Subcutaneous abdominal adipose tissue (tissue), 5 donors: ENCODE results near the gene CCR5AS.

Source experiments
- H3K27ac ChIP-seq: one replicate; pipeline ENCODE4 v1.7.0; 2013; ENCODE audit warnings: low read depth, mild to moderate bottlenecking, inconsistent platforms, low read length, moderate library complexity
- H3K27me3 ChIP-seq, 5 donors: one replicate each; pipeline ENCODE4 v1.7.0; 2013; ENCODE audit warnings: low read length in 5 of 5, inconsistent platforms in 1 of 5; ENCODE audit not compliant: control insufficient read depth in 5 of 5, insufficient read depth in 4 of 5
- H3K36me3 ChIP-seq, 5 donors: one replicate each; pipeline ENCODE4 v1.7.0; 2013; ENCODE audit warnings: low read length in 5 of 5; ENCODE audit not compliant: control insufficient read depth in 5 of 5, insufficient read depth in 5 of 5
- H3K4me1 ChIP-seq, 5 donors: one replicate each; pipeline ENCODE4 v1.7.0; 2013; ENCODE audit warnings: low read length in 5 of 5, mild to moderate bottlenecking in 3 of 5, moderate library complexity in 1 of 5; ENCODE audit not compliant: control insufficient read depth in 5 of 5, insufficient read depth in 5 of 5
- H3K4me3 ChIP-seq, 5 donors: one replicate each; pipeline ENCODE4 v1.7.0; 2013; ENCODE audit warnings: low read length in 5 of 5, low read depth in 1 of 5
- H3K9ac ChIP-seq, 5 donors: one replicate each; pipeline ENCODE4 v1.7.0; 2013; ENCODE audit warnings: low read length in 5 of 5, mild to moderate bottlenecking in 4 of 5, moderate library complexity in 3 of 5
- H3K9me3 ChIP-seq, 5 donors: one replicate each; pipeline ENCODE4 v1.7.0; 2013; ENCODE audit warnings: low read length in 5 of 5; ENCODE audit not compliant: control insufficient read depth in 5 of 5
- donor health status: healthy.
- donor health status: healthy.
- donor health status: healthy.
- donor health status: healthy.
- donor health status: healthy.

CCR5AS gene

DNA sequence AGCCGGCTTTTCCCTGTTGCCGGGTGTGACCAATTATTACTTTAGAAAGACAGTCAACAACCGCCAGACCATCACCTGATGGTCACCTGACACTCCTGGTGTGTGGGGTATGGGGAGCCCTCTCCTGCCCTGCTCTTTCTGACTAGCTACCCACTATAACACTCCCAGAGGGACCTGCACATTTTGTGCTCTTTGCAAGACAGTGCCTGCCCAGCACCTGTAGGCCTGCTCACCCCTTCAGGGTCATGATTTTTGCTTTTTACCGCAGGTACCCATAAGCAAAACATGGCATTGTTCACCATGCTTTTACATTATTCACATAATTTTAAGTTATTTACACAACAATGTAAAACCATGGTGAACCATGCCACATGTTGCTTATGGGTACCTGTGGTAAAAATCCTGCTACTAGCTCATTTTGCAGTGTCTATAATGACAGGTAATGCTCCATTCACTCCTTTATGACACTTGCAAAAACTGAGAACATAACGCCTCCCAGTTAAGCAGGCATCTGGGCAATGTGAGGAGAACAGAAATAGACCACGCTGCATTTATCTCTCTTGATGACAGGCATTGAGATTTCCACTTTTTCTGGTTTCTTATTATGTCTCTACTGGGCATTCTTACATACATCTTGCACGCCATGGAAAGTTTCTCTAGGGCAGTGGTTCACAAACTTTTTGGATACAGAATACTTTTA is 10.1 kb upstream of the CCR5AS start:
- H3K9me3 ChIP-seq = no peaks in the 10 kb centered on the region
- H3K4me3 ChIP-seq = no peak overlapping the region
- no peaks in the 10 kb centered on the region for H3K36me3 ChIP-seq
- H3K27me3 ChIP-seq = no peaks in the 10 kb centered on the region
- H3K27ac ChIP-seq = no peak overlapping the region
- no peak overlapping the region for H3K9ac ChIP-seq
- peaks cover 0 to 37% (median 2%) of the 10 kb centered on the region in 5 donors for H3K4me1 ChIP-seq

DNA sequence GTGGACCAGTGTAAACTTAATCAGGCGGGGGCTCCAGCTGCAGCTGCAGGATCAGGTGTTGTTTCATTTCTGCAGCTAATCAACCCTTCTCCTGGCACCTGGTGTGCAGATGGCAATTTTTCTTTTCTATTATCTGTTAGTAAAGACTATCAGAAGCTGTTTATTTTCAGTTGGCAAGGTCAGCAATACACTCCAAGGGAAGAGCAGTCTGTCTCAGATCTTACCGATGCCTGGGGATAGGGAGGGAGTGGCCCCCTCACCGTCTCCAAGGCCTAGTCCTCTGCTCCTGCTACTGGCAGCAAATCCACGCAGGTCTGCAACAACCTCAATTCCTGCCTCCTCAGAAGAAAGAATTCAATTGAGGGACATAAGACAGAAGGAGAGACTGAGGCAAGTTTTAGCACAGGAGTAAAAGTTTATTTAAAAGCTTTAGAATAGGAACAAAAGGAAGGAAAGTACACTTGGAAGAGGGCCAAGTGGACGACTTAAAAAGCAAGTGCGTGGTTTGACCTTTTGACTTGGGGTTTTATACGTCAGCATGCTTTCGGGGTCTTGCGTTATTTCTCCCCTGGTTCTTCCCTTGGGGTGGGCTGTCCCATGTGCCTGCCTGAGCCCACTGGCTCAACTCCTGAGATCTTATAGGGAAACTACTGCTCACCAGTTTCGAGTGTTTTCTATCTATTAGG is 9.4 kb upstream of the CCR5AS start:
- H3K27ac ChIP-seq = no peak overlapping the region
- H3K4me3 ChIP-seq = no peak overlapping the region
- H3K36me3 ChIP-seq = no peaks in the 10 kb centered on the region
- peaks cover 0 to 37% (median 2%) of the 10 kb centered on the region in 5 donors for H3K4me1 ChIP-seq
- H3K27me3 ChIP-seq = no peaks in the 10 kb centered on the region
- no peak overlapping the region for H3K9ac ChIP-seq
- H3K9me3 ChIP-seq = no peaks in the 10 kb centered on the region

DNA sequence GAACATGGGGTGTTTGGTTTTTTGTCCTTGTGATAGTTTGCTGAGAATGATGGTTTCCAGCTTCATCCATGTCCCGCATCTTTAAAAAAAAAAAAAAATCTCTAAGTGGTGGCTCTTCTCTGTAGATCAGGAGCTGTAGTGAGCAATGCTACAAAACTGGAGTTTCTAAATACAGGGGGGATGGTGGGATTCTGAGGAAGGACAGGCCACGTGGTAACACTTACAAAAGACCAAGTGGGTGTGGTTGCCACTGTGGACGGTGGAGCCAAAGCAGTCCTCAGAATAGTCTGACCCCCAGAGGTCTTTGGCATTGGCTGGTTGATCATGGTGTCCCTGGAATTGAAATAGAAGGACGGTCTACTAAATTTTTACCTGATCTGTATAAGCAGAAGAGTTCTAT is 7.9 kb upstream of the CCR5AS start:
- no peaks in the 10 kb centered on the region for H3K9me3 ChIP-seq
- H3K9ac ChIP-seq = no peak overlapping the region
- peaks cover 0 to 47% (median 2%) of the 10 kb centered on the region in 5 donors for H3K4me1 ChIP-seq
- H3K27ac ChIP-seq = no peak overlapping the region
- H3K27me3 ChIP-seq = no peaks in the 10 kb centered on the region
- H3K36me3 ChIP-seq = no peaks in the 10 kb centered on the region
- H3K4me3 ChIP-seq = no peak overlapping the region

DNA sequence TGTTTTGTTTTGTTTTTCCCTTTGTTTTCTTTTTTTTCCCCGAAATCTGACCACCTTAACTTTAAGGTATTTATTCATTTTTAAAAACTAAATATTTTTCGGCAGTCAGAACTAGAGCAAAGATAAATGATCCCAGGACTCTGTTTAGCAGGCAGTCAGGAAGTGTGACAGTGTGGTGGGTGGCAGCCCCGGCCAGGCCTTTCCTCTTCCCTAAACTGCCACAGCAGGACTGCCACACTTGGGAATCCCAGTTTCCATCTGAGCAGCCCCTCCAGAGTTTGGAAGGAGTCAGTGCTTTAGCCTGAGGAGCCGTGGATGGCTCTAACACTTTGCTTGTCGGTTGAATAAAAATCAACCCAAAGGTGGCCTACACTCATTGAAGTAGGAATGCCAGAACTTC is 7.1 kb upstream of the CCR5AS start:
- Histone ChIP-seq H3K9ac (no peak overlapping the region), H3K27me3 (no peaks in the 10 kb centered on the region), H3K27ac (peak overlapping the region; percentile 42), H3K4me1 (peaks cover 0 to 49% (median 2%) of the 10 kb centered on the region in 5 donors), H3K9me3 (no peaks in the 10 kb centered on the region), H3K4me3 (no peak overlapping the region), H3K36me3 (no peaks in the 10 kb centered on the region)

DNA sequence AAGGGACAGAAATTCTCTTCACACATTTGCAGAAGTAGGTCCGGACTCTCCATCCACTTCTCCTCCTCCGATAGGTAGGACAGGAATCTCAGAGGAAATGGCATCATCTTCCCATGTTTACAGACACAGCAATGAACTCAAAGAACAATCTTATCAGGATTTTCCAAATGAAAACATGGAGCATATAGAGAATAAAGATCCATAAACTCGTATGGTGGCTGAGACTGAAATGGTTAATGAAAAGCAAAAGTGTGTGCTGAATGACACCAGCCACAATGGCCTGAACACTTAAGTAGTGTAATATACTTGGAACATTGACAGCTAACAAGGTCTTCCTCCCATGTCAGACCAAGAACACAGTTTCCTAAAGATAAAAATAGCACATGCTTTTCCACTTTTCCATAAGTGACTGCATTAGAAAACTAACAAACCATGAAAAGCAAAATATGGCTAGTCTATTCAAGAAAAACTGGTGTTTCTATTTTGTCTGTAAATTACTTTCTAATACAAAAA is 6.0 kb upstream of the CCR5AS start:
- Histone ChIP-seq H3K9ac (no peak overlapping the region), H3K4me1 (peaks cover 0 to 60% (median 7%) of the 10 kb centered on the region in 5 donors), H3K4me3 (peak overlapping the region in 1 of 5 donors; percentile 10), H3K27me3 (no peaks in the 10 kb centered on the region), H3K27ac (peak overlapping the region; percentile 42), H3K36me3 (no peaks in the 10 kb centered on the region), H3K9me3 (no peaks in the 10 kb centered on the region)

DNA sequence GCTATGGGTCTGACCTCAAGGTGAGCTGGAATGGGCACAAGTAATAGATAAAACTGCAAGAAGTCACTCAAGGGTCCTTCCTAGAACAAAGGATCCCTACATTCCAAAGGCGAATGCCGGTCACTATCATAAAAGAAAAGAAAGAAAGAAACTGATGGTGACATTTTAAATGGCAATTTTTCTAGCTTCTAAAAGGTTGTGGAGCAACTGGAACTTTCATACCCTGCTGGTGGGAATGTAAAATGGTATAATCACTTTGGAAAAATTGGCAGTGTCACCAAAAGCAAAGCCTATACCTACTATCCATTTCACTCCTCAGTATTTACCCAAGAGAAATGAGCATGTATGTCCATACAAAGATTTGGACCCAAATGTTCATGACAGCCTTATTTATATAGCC is 4.4 kb upstream of the CCR5AS start:
- no peak overlapping the region for H3K4me3 ChIP-seq
- no peaks in the 10 kb centered on the region for H3K27me3 ChIP-seq
- no peaks in the 10 kb centered on the region for H3K36me3 ChIP-seq
- peaks cover 0 to 73% (median 14%) of the 10 kb centered on the region in 5 donors for H3K4me1 ChIP-seq
- H3K27ac ChIP-seq = no peak overlapping the region
- no peak overlapping the region for H3K9ac ChIP-seq
- H3K9me3 ChIP-seq = no peaks in the 10 kb centered on the region

DNA sequence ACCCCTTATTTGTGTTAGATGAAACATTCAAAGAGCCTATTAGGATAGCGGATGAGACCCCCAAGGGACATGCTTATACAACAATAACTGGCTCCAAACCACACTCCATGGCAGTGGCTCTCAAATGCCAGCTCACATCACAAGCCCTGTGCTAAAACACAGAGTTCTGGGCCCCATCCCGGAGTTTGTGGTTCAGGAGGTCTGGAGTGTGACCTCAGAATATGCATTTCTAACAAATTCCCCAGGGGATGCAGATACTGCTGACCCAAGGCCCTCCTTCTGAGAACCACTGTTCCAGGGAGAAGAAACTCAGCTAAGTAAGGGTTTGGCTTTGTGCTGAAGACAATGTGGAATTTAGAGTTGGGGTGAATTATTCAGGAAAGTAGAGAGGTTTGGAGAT is 3.8 kb upstream of the CCR5AS start:
- Histone ChIP-seq H3K4me1 (peaks cover 0 to 73% (median 16%) of the 10 kb centered on the region in 5 donors), H3K9ac (no peak overlapping the region), H3K9me3 (no peaks in the 10 kb centered on the region), H3K4me3 (no peak overlapping the region), H3K36me3 (no peaks in the 10 kb centered on the region), H3K27ac (no peak overlapping the region), H3K27me3 (no peaks in the 10 kb centered on the region)

DNA sequence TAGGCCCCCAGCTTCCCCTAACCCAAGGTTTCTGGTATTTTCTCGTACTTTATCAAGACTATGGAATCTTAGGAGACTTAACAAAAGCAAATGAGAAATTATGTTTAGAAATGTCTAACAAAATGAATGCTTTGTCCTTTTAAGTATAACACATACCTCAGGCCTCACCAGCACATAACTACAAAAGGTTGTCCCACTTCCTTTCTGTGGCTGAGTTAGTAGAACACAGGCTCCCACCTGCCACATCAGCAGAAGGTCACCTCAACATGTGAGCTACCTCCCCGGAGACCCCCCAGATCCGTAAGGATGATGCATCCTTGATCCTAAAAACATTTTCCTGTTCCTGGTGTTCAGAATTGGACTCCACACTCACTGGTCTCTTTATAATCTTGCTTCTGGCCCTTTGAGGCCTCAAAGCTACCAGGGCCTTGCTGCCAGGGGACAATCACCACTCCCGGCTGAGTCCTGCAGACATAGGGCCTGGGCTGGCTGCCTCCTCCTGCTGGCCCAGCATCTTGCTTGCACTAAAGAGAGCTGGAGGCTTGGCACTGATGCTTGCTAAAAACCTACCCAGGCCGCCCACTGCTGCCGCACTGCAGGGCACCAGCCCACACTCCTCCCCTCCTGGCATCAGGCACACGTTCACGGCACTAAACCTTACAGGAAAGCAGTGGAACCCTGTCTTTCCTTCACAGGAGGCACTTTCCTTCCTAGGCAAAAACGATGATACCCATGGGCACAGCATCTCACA is 3.0 kb upstream of the CCR5AS start:
- Histone ChIP-seq H3K27ac (no peak overlapping the region), H3K4me1 (peaks cover 0 to 74% (median 20%) of the 10 kb centered on the region in 5 donors), H3K4me3 (no peak overlapping the region), H3K9ac (no peak overlapping the region), H3K9me3 (no peaks in the 10 kb centered on the region), H3K36me3 (no peaks in the 10 kb centered on the region), H3K27me3 (no peaks in the 10 kb centered on the region)

DNA sequence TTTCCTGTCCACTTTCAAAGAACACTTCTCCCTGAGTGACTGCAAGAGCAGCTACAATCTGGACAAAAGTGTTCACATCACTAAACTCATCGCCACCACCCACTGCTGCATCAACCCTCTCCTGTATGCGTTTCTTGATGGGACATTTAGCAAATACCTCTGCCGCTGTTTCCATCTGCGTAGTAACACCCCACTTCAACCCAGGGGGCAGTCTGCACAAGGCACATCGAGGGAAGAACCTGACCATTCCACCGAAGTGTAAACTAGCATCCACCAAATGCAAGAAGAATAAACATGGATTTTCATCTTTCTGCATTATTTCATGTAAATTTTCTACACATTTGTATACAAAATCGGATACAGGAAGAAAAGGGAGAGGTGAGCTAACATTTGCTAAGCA is 2.0 kb upstream of the CCR5AS start:
- no peak overlapping the region for H3K9ac ChIP-seq
- H3K27ac ChIP-seq = peak overlapping the region; percentile 74
- no peaks in the 10 kb centered on the region for H3K27me3 ChIP-seq
- no peaks in the 10 kb centered on the region for H3K9me3 ChIP-seq
- H3K4me3 ChIP-seq = peak overlapping the region in 3 of 5 donors; percentile 59 to 69 (median 60)
- peaks cover 0 to 73% (median 20%) of the 10 kb centered on the region in 5 donors for H3K4me1 ChIP-seq
- H3K36me3 ChIP-seq = no peaks in the 10 kb centered on the region

DNA sequence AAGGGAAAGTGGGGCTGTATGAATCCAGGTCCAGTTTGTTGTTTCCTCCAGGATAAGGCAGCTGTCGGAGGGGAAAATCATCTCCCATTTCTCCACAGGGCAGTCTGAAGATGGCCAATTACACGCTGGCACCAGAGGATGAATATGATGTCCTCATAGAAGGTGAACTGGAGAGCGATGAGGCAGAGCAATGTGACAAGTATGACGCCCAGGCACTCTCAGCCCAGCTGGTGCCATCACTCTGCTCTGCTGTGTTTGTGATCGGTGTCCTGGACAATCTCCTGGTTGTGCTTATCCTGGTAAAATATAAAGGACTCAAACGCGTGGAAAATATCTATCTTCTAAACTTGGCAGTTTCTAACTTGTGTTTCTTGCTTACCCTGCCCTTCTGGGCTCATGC is 1.1 kb upstream of the CCR5AS start:
- Histone ChIP-seq H3K27me3 (no peaks in the 10 kb centered on the region), H3K27ac (peak overlapping the region; percentile 74), H3K4me1 (peaks cover 0 to 66% (median 20%) of the 10 kb centered on the region in 5 donors), H3K4me3 (peak overlapping the region in 4 of 5 donors; percentile 51 to 69 (median 60)), H3K36me3 (no peaks in the 10 kb centered on the region), H3K9me3 (no peaks in the 10 kb centered on the region), H3K9ac (peak overlapping the region in 4 of 5 donors; percentile 1 to 78 (median 50))
